Measurements from ENCODE around the gene LGMN. TPM values are rescaled to one million over a fixed set of nuclear protein-coding genes. Genes with fewer than 3 reads are reported as not detected.

Gene LGMN
- polyA plus RNA-seq, 3 donors = 1.7 to 3.3 (median 2.9) TPM

DNA sequence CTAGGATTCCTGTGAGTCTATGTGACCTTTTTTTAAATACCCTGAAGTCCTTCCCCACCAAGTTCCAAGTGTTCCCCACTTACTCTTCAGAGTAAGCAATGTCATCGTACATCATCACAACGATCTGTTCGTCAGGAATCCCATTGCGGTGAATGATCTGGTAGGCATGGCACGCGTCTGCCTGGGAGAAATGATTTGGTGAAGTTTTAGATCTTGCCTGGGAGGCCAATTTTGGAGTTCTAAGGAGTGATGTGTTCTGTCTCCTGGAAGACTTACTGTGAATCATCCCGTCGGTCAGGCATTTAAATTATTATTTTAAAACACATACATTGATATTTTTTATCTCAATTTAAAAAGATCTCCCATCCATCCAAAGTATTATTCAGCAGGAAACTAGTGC lies 29.8 kb downstream of the LGMN start:
- H2AFZ ChIP-seq (ENCODE audit: insufficient read depth, low read depth, low read length, poor library complexity, severe bottlenecking) = no peak overlapping the region
- H3K79me2 ChIP-seq (ENCODE audit: insufficient read depth, low read length) = no peaks in the 10 kb centered on the region
- H3K9me3 Mint-ChIP-seq = peaks cover 0 to 2% (median 0%) of the 10 kb centered on the region in 7 donors
- no peaks in the 10 kb centered on the region for H3K36me3 ChIP-seq (replicated peaks in 1 of 2; ENCODE audit: control insufficient read depth in 1 of 2, insufficient read depth in 2 of 2, low read length in 2 of 2)
- peaks cover 2 to 6% (median 3%) of the 10 kb centered on the region in 3 donors for H3K27me3 Mint-ChIP-seq (ENCODE audit: low read depth in 3 of 3)
- H3K27me3 ChIP-seq (ENCODE audit: control insufficient read depth in 2 of 2, insufficient read depth in 2 of 2, low read length in 2 of 2) = no peaks in the 10 kb centered on the region
- H3K4me1 ChIP-seq (ENCODE audit: control insufficient read depth in 1 of 2, insufficient read depth in 2 of 2, low read length in 2 of 2) = peaks cover 0 to 2% of the 10 kb centered on the region in 2 donors
- no peak overlapping the region for H3K4me2 ChIP-seq (replicated peaks; ENCODE audit: extremely low read depth, low read length, poor library complexity, severe bottlenecking)
- H3K36me3 Mint-ChIP-seq = no peaks in the 10 kb centered on the region
- 94% methylated on average over 6 of the region's 8 CpGs for WGBS (ENCODE audit: insufficient coverage)
- no peak overlapping the region for H3K9ac ChIP-seq (ENCODE audit: insufficient read depth, low read length, poor library complexity, severe bottlenecking)
- TF ChIP-seq, protein P1, sequence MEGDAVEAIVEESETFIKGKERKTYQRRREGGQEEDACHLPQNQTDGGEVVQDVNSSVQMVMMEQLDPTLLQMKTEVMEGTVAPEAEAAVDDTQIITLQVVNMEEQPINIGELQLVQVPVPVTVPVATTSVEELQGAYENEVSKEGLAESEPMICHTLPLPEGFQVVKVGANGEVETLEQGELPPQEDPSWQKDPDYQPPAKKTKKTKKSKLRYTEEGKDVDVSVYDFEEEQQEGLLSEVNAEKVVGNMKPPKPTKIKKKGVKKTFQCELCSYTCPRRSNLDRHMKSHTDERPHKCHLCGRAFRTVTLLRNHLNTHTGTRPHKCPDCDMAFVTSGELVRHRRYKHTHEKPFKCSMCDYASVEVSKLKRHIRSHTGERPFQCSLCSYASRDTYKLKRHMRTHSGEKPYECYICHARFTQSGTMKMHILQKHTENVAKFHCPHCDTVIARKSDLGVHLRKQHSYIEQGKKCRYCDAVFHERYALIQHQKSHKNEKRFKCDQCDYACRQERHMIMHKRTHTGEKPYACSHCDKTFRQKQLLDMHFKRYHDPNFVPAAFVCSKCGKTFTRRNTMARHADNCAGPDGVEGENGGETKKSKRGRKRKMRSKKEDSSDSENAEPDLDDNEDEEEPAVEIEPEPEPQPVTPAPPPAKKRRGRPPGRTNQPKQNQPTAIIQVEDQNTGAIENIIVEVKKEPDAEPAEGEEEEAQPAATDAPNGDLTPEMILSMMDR (IDR thresholded peaks at IDR 0.05) = no peak
- H3K27ac Mint-ChIP-seq = no peak overlapping the region
- no peak overlapping the region for H3K27ac ChIP-seq (ENCODE audit: low read depth in 1 of 2, low read length in 2 of 2)
- peaks cover 6% of the 10 kb centered on the region for H3K4me1 Mint-ChIP-seq
- no peaks in the 10 kb centered on the region for H3K9me3 ChIP-seq (replicated peaks in 1 of 2; ENCODE audit: control insufficient read depth in 1 of 2, insufficient read depth in 1 of 2, low read length in 2 of 2)
- H4K20me1 ChIP-seq (ENCODE audit: insufficient read depth, low read length) = no peaks in the 10 kb centered on the region
- no peak overlapping the region for H3K4me3 Mint-ChIP-seq
- H3K4me3 ChIP-seq (replicated peaks in 1 of 3; ENCODE audit: low read depth in 2 of 3, low read length in 3 of 3) = no peak overlapping the region
- intact Hi-C loops (cut with micrococcal nuclease) = no loop called here
- DNase-seq = no peak

DNA sequence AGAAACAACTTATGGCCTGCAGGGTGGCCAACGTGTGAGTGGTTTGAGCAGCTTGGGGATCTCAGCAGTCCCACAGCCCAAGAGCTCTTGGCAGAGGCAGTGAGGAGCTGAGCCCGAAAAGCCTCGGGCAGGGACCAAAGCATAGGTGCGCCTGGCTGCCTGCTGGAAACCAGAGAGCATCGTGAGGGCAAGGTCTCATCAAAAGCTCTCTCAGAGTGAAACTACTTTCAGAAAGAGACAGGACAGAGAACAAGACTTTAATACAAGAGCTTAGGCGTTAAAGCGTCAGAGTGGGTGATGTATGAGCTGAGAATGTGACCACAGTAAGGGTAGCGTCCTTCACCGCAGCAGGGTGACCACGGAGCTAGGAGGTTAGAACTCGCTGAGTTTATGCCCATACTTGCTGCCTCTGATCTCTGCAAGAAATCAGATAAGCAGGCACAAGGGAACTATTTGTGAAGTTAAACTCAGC lies 30.8 kb downstream of the LGMN start:
- H4K20me1 ChIP-seq (ENCODE audit: insufficient read depth, low read length) = no peaks in the 10 kb centered on the region
- H3K27ac Mint-ChIP-seq = no peak overlapping the region
- TF ChIP-seq, protein P1 (IDR thresholded peaks at IDR 0.05) = no peak
- DNase-seq = no peak
- 81% methylated on average over 9 of the region's 11 CpGs for WGBS (ENCODE audit: insufficient coverage)
- no peaks in the 10 kb centered on the region for H3K4me1 ChIP-seq (ENCODE audit: control insufficient read depth in 1 of 2, insufficient read depth in 2 of 2, low read length in 2 of 2)
- H3K27me3 Mint-ChIP-seq (ENCODE audit: low read depth in 3 of 3) = peaks cover 2 to 6% (median 3%) of the 10 kb centered on the region in 3 donors
- H3K4me3 Mint-ChIP-seq = no peak overlapping the region
- H3K4me1 Mint-ChIP-seq = peaks cover 4% of the 10 kb centered on the region
- no peak overlapping the region for H2AFZ ChIP-seq (ENCODE audit: insufficient read depth, low read depth, low read length, poor library complexity, severe bottlenecking)
- intact Hi-C loops (cut with micrococcal nuclease) = no loop called here
- no peaks in the 10 kb centered on the region for H3K36me3 ChIP-seq (replicated peaks in 1 of 2; ENCODE audit: control insufficient read depth in 1 of 2, insufficient read depth in 2 of 2, low read length in 2 of 2)
- no peak overlapping the region for H3K27ac ChIP-seq (ENCODE audit: low read depth in 1 of 2, low read length in 2 of 2)
- H3K27me3 ChIP-seq (ENCODE audit: control insufficient read depth in 2 of 2, insufficient read depth in 2 of 2, low read length in 2 of 2) = no peaks in the 10 kb centered on the region
- H3K4me2 ChIP-seq (replicated peaks; ENCODE audit: extremely low read depth, low read length, poor library complexity, severe bottlenecking) = no peak overlapping the region
- H3K36me3 Mint-ChIP-seq = no peaks in the 10 kb centered on the region
- H3K9ac ChIP-seq (ENCODE audit: insufficient read depth, low read length, poor library complexity, severe bottlenecking) = no peak overlapping the region
- H3K9me3 ChIP-seq (replicated peaks in 1 of 2; ENCODE audit: control insufficient read depth in 1 of 2, insufficient read depth in 1 of 2, low read length in 2 of 2) = no peaks in the 10 kb centered on the region
- no peaks in the 10 kb centered on the region for H3K79me2 ChIP-seq (ENCODE audit: insufficient read depth, low read length)
- peaks cover 0 to 2% (median 0%) of the 10 kb centered on the region in 7 donors for H3K9me3 Mint-ChIP-seq
- no peak overlapping the region for H3K4me3 ChIP-seq (replicated peaks in 1 of 3; ENCODE audit: low read depth in 2 of 3, low read length in 3 of 3)
